Measurements from ENCODE around the gene USP37.

Gene USP37

DNA sequence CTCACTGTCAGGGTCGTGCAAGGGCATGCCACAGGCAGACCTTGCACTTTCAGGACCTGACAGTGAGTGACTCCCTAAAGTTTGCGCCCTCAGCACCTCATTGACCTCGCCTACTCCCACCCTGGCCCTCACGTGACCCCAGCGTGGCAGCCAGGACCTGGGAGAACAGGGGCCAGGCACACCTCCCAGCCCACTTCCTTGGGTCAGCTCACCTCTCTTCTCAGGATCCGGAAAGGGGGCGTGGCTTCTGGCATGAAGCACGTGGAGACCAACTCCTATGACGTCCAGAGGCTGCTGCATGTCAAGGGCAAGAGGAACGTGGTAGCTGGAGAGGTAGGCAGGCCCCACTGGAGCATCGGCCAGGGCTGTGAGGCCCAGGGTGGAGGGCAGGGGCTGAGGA is 140.4 kb downstream of the USP37 start:
- no peak for DNase-seq

DNA sequence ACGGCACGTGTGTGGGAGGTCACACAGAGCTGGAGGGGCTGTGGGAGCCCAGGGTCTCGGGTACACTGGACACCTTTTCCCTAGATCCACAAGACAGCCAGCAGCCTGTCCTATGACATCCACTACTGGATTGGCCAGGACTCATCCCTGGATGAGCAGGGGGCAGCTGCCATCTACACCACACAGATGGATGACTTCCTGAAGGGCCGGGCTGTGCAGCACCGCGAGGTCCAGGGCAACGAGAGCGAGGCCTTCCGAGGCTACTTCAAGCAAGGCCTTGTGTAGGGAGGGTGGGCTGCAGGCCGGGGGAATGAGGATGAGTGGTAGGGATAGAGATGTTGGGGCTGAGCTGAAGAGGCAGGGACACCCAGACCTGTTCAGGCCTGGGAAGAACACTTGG is 142.6 kb downstream of the USP37 start:
- no peak for DNase-seq

GRCh38 chr2:218423584-218423983 is 144.6 kb downstream of the USP37 start:
- no peak for DNase-seq

DNA sequence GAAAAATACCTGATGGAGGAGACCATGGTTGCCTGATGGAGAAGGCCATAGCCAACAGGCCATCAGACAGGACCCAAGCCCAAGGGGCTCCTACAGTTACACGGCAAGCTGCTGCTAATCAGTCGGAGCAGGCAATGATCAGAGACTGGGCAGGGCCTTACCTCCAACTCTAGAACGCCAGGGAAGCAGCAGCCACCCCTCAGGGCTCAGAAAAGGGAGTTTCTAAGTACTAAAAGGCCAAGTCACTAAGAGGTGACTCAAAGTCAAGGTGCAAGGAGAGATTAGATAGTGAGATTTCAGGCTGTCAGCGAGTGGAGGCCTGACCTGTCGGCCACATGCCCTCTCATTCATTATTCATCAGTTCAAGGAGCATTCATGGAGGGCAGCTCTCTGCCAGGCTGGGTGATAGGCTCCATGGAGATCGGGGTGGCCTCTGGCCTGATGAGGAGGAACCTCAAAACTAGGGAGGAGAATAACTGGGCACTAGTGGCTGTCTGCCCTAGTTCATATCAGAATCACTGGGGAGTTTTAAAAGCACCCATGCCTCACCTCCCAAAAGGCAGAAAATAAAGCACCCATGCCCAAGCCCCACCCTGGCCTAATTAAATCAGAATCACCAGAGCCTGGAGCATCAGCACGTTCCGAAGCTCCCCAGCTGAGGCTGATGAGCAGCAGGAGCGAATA is 145.6 kb downstream of the USP37 start:
- no peak for DNase-seq

DNA sequence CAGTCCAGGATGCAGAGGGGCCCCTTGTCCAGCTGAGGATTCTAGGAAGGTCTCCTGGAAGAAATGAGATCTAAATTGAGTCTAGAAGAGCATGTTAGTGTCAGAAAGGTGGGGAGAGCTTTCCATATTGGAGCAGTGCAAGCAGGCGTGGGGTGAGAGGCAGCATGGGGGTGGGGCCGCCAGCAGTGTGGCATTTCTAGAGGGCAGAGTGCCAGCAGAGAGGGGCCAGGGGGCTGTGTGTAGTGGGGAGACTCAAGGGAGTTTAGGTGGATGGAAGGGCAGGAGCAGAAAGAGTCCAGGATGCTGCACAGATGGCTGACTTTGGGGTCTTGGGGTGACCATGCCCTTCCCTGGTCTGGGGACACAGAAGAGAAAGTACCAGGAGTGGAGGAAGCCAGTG is 147.1 kb downstream of the USP37 start:
- DNase-seq = no peak

- DNase-seq = no peak
Observed at GRCh38 chr2:218419630-218420216, 148.4 kb downstream of the USP37 start.

GRCh38 chr2:218418717-218419458 is 149.3 kb downstream of the USP37 start, which contains the start of gene VIL1:
VIL1 (plus strand) TSS chr2:218419123; CDS start chr2:218423779, 4,656 bp downstream.
- DNase-seq = no peak

DNA sequence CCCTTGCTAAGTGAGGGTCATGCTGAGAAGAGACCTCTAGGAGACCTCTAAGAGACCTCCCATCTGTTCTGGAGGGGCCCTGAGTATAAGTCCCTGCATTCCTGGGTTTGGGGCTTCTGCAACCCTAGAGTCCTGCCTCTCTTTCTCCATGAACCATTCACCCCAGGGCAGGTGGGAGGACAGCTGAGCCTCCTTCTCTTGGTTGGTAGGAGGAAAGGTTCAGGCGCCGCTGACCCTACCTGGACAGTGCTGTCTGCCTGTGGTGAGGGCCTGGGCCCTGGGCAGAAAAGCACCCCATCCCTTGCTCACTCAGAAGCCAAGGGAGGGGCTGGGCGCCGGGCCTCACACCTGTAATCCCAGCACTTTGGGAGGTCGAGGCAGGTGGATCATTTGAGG is 149.8 kb downstream of the USP37 start:
- DNase-seq = no peak

GRCh38 chr2:218407717-218408116 is 160.4 kb downstream of the USP37 start:
- DNase-seq = no peak

GRCh38 chr2:218406949-218407618 is 161.1 kb downstream of the USP37 start:
- peak; percentile 62 for DNase-seq

- DNase-seq = peak; percentile 96
Observed at GRCh38 chr2:218406209-218406948, 161.8 kb downstream of the USP37 start.

GRCh38 chr2:218405746-218406208 is 162.4 kb downstream of the USP37 start:
- no peak for DNase-seq

DNA sequence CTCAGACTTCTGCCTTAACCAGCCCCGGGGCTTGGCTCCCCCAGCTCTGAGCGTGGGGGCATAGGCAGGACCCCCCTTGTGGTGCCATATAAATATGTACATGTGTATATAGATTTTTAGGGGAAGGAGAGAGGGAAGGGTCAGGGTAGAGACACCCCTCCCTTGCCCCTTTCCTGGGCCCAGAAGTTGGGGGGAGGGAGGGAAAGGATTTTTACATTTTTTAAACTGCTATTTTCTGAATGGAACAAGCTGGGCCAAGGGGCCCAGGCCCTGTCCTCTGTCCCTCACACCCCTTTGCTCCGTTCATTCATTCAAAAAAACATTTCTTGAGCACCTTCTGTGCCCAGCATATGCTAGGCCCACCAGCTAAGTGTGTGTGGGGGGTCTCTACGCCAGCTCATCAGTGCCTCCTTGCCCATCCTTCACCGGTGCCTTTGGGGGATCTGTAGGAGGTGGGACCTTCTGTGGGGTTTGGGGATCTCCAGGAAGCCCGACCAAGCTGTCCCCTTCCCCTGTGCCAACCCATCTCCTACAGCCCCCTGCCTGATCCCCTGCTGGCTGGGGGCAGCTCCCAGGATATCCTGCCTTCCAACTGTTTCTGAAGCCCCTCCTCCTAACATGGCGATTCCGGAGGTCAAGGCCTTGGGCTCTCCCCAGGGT is 162.9 kb downstream of the USP37 start:
- DNase-seq = no peak

GRCh38 chr2:218404351-218405085 is 163.6 kb downstream of the USP37 start:
- DNase-seq = no peak

DNA sequence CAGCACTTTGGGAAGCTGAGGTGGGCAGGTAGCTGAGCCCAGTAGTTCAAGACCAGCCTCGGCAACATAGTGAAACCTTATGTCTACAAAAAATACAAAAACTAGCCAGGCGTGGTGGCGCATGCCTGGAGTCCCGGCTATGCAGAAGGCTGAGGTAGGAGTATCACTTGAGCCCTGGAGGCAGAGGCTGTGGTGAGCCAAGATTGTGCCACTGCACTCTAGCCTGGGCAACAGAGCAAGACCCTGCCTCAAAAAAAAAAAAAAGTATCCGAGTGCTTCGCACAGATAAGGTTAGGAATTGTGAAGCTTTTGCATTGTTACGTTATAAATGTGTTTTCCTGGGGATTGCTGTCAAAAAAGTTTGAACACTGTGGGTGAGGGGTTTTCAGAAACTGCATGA is 164.3 kb downstream of the USP37 start:
- DNase-seq = no peak

- no peak for DNase-seq
Observed at GRCh38 chr2:218402911-218403411, 165.2 kb downstream of the USP37 start.

DNA sequence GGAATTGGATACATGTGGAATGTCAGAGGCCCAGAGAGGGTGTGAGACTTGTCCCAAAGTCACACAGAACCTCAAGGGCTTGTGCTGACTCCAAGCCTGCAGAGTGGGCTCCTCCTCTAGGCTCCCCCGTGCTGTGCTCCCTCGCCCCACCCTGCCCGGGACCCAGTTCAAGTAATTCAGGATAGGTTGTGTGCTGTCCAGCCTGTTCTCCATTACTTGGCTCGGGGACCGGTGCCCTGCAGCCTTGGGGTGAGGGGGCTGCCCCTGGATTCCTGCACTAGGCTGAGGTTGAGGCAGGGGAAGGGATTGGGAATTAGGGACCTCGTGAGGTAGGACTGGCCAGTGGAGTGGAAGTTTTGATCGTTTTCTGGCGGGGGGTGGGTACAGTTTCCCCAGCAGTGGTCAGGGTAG is 165.7 kb downstream of the USP37 start:
- DNase-seq = no peak

DNA sequence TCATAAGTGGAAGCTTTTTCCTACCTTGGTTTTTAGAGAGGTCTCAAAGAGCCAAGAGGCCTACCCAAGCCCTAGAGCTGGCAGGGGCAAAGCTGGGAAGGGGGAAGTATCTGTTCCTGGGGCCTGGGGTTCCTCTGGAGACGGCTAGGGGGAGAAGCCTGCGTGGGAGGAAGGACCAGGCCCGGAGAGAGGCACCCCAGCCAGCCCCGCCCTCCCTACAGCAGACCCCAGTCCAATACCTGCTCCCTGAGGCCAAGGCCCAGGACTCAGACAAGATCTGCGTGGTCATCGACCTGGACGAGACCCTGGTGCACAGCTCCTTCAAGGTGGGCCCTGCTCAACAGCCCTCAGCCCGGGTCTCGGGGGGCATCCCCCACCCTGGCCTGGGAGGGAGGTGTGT is 166.3 kb downstream of the USP37 start:
- DNase-seq = no peak

- DNase-seq = no peak
Observed at GRCh38 chr2:218400930-218401881, 166.9 kb downstream of the USP37 start.
